Measurements from ENCODE around the gene NXN. TPM values are rescaled to one million over a fixed set of nuclear protein-coding genes. Genes with fewer than 3 reads are reported as not detected.
"Not testable (repeated sequence)": the region's sequence is repeated elsewhere in the genome, so short reads cannot be mapped to it uniquely, and the experiment has no call there.

The NXN gene
- total RNA-seq, 2 donors from 2014 or later, result 0.37 to 0.95 TPM

DNA sequence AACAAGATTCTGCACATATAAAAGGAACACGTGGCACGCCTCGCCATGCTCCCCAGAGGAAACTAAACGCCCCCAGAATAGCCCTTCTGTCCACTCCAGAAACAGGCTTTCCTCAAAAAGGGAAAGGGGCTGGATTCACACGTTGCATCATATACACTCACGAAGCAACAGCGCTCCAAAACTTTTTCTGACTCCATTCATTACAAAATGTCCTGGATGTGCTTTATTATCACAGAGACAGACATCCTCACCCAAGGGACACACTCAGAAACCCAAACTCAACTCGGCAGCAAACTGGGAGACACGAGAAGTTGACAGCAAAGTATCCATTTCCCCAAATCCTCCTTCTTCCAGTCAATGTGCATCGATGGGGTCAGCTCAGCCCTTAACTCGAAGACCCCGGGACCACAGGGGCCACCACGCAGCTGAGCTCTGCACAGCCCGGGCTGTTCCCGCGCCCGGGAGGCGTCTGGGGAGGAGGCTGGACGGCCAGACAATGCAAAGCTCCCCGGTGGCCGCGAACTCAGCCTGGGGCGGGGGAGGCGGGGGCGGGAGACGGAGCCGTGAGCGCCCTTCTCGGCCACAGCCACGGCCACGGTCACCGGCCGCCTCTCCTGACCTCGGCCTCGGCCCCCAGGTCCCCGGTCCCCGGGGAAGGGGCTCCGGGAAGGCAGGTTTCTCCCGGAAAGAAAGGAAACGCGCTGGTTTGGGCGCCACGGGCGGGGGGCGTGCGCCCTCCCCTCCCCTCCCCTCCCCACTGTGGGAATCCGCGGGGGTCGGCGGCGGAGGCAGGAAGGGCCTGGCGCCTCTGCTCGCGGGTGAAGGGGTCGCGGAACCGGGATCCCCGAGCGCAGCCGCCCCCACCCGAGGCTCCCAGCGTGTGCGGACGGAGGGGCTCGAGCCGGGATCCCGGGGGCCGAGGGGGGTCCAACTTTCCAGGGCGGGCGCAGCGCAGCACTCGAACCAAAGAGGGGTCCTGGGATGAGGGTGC, 1.2 kb downstream of the NXN start:
- Mint-ChIP-seq H3K4me3 (peak overlapping the region; percentile 74), H3K36me3 (ENCODE audit: low read depth) (no peaks in the 10 kb centered on the region), H3K4me1 (peaks cover 11% of the 10 kb centered on the region), H3K9me3 (no peaks in the 10 kb centered on the region), H3K27ac (no peak overlapping the region), H3K27me3 (peaks cover 26% of the 10 kb centered on the region)
- no peak for ATAC-seq (replicated peaks)

- no peak overlapping the region for H3K4me3 Mint-ChIP-seq
- peaks cover 11% of the 10 kb centered on the region for H3K4me1 Mint-ChIP-seq
- H3K36me3 Mint-ChIP-seq (ENCODE audit: low read depth), result no peaks in the 10 kb centered on the region
- H3K9me3 Mint-ChIP-seq, result no peaks in the 10 kb centered on the region
- peaks cover 30% of the 10 kb centered on the region for H3K27me3 Mint-ChIP-seq
- no peak overlapping the region for H3K27ac Mint-ChIP-seq
- no peak for ATAC-seq (replicated peaks)
These were observed 2.4 kb downstream of the NXN start for GRCh38 chr17:977166-977565.

GRCh38 chr17:976312-976711, 3.3 kb downstream of the NXN start:
- H3K4me3 Mint-ChIP-seq, result no peak overlapping the region
- peaks cover 30% of the 10 kb centered on the region for H3K27me3 Mint-ChIP-seq
- no peaks in the 10 kb centered on the region for H3K36me3 Mint-ChIP-seq (ENCODE audit: low read depth)
- no peak overlapping the region for H3K27ac Mint-ChIP-seq
- H3K4me1 Mint-ChIP-seq, result peaks cover 11% of the 10 kb centered on the region
- no peaks in the 10 kb centered on the region for H3K9me3 Mint-ChIP-seq
- no peak for ATAC-seq (replicated peaks)

- Mint-ChIP-seq H3K36me3 (ENCODE audit: low read depth) (no peaks in the 10 kb centered on the region), H3K9me3 (no peaks in the 10 kb centered on the region), H3K4me3 (no peak overlapping the region), H3K4me1 (peaks cover 5% of the 10 kb centered on the region), H3K27me3 (peaks cover 30% of the 10 kb centered on the region), H3K27ac (no peak overlapping the region)
- no peak for ATAC-seq (replicated peaks)
These were observed 4.1 kb downstream of the NXN start for GRCh38 chr17:975371-975915.

- ATAC-seq (replicated peaks), result not testable (repeated sequence)
- peaks cover 32% of the 10 kb centered on the region for H3K27me3 Mint-ChIP-seq
These were observed 4.8 kb downstream of the NXN start for GRCh38 chr17:974778-975177.

GRCh38 chr17:973053-973452, 6.5 kb downstream of the NXN start:
- no peak for ATAC-seq (replicated peaks)

More at GRCh38 chr17:974778-975177, 4.8 kb downstream of the NXN start:
- not testable (repeated sequence) for H3K36me3 Mint-ChIP-seq (ENCODE audit: low read depth); H3K27ac Mint-ChIP-seq; H3K4me3 Mint-ChIP-seq; H3K4me1 Mint-ChIP-seq; H3K9me3 Mint-ChIP-seq

GRCh38 chr17:971861-972260, 7.7 kb downstream of the NXN start:
- H3K36me3 Mint-ChIP-seq (ENCODE audit: low read depth); ATAC-seq (replicated peaks); H3K4me1 Mint-ChIP-seq; H3K27ac Mint-ChIP-seq; H3K4me3 Mint-ChIP-seq; H3K9me3 Mint-ChIP-seq: not testable (repeated sequence)
- peaks cover 28% of the 10 kb centered on the region for H3K27me3 Mint-ChIP-seq

More at GRCh38 chr17:973053-973452, 6.5 kb downstream of the NXN start:
- Mint-ChIP-seq H3K27ac (no peak overlapping the region), H3K4me3 (peak overlapping the region; percentile 6), H3K9me3 (no peaks in the 10 kb centered on the region), H3K4me1 (peaks cover 2% of the 10 kb centered on the region), H3K36me3 (ENCODE audit: low read depth) (no peaks in the 10 kb centered on the region), H3K27me3 (peaks cover 34% of the 10 kb centered on the region)

DNA sequence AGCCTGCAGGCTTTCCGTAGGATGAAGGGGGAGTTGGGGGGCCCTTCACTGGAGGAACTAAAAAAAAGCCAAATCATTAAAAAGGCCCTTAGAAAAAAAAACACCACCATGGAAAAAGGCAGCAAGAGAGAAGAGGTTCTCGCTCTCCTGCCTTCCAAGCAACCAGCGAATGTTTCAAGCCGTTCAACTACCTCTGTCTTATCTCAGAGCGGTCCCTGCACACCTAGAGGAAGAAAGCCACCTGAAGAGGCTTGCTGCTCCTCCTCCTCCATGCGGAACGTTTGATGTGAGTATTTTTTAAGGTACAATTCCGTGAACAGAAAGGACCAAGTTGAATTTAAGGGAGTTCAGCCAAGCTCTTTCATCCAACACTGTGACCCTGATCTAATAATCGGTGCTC, 9.2 kb downstream of the NXN start:
- H3K9me3 Mint-ChIP-seq, result no peaks in the 10 kb centered on the region
- no peak for ATAC-seq (replicated peaks)
- peaks cover 19% of the 10 kb centered on the region for H3K27me3 Mint-ChIP-seq
- no peaks in the 10 kb centered on the region for H3K36me3 Mint-ChIP-seq (ENCODE audit: low read depth)
- H3K4me3 Mint-ChIP-seq, result no peak overlapping the region
- no peaks in the 10 kb centered on the region for H3K4me1 Mint-ChIP-seq
- H3K27ac Mint-ChIP-seq, result no peak overlapping the region

GRCh38 chr17:969811-970355, 9.7 kb downstream of the NXN start:
- H3K36me3 Mint-ChIP-seq (ENCODE audit: low read depth), result no peaks in the 10 kb centered on the region
- H3K4me3 Mint-ChIP-seq, result no peak overlapping the region
- H3K27ac Mint-ChIP-seq, result no peak overlapping the region
- peaks cover 19% of the 10 kb centered on the region for H3K27me3 Mint-ChIP-seq
- ATAC-seq (replicated peaks), result no peak
- H3K4me1 Mint-ChIP-seq, result no peaks in the 10 kb centered on the region
- H3K9me3 Mint-ChIP-seq, result no peaks in the 10 kb centered on the region

- Mint-ChIP-seq H3K9me3 (no peaks in the 10 kb centered on the region), H3K27ac (no peak overlapping the region), H3K4me1 (no peaks in the 10 kb centered on the region), H3K27me3 (peaks cover 16% of the 10 kb centered on the region), H3K36me3 (ENCODE audit: low read depth) (no peaks in the 10 kb centered on the region), H3K4me3 (no peak overlapping the region)
- no peak for ATAC-seq (replicated peaks)
These were observed 10.5 kb downstream of the NXN start for GRCh38 chr17:968812-969730.

DNA sequence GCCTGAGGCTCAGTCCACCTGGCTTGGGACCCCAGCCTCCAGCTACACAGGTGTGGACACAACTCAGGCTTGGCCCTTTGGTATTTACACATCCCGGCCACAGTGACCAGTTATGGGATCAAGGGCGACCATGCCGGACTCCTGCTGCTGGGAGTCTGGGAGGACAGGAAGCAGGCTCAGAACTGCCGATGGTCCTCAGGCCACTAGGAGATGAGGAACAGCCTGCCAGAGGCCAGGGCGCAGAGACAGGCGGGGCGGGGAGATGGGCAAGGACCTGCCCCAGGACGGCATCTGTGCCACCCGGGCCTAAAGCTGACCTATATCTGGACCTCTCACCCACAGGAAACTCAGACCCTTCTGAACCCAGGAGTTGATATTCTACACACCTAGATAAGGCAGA, 12.5 kb downstream of the NXN start:
- H3K27ac Mint-ChIP-seq, result no peak overlapping the region
- no peak overlapping the region for H3K4me3 Mint-ChIP-seq
- no peak for ATAC-seq (replicated peaks)
- H3K9me3 Mint-ChIP-seq, result no peaks in the 10 kb centered on the region
- peaks cover 10% of the 10 kb centered on the region for H3K27me3 Mint-ChIP-seq
- no peaks in the 10 kb centered on the region for H3K4me1 Mint-ChIP-seq
- no peaks in the 10 kb centered on the region for H3K36me3 Mint-ChIP-seq (ENCODE audit: low read depth)

- H3K4me1 Mint-ChIP-seq, result no peaks in the 10 kb centered on the region
- no peak overlapping the region for H3K27ac Mint-ChIP-seq
- H3K36me3 Mint-ChIP-seq (ENCODE audit: low read depth), result no peaks in the 10 kb centered on the region
- H3K9me3 Mint-ChIP-seq, result no peaks in the 10 kb centered on the region
- H3K27me3 Mint-ChIP-seq, result peaks cover 10% of the 10 kb centered on the region
- no peak for ATAC-seq (replicated peaks)
- H3K4me3 Mint-ChIP-seq, result no peak overlapping the region
These were observed 14.1 kb downstream of the NXN start for GRCh38 chr17:965311-965989.

- peaks cover 10% of the 10 kb centered on the region for H3K27me3 Mint-ChIP-seq
- no peak for ATAC-seq (replicated peaks)
- H3K4me3 Mint-ChIP-seq, result no peak overlapping the region
- no peaks in the 10 kb centered on the region for H3K9me3 Mint-ChIP-seq
- H3K36me3 Mint-ChIP-seq (ENCODE audit: low read depth), result no peaks in the 10 kb centered on the region
- H3K27ac Mint-ChIP-seq, result no peak overlapping the region
- H3K4me1 Mint-ChIP-seq, result no peaks in the 10 kb centered on the region
These were observed 14.7 kb downstream of the NXN start for GRCh38 chr17:964876-965275.

DNA sequence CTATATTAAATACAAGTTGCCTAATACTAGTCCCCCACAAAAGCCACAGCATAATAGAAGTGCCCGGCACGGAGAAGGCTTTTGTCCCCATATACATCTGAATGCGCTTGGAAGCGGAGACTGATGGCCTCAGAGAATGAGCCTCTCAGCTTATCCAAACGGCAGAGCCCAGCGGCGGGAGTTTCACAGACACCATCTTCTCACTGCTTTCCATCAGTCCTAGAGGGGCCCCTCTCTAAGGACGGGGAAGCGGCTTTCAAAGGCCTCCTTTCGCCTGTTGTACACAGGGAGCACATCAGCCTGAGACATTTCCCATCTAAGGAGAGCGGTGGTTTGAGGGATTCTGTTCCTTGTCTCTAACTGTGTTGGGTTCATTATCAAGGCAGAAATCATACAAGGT, 16.9 kb downstream of the NXN start:
- no peak overlapping the region for H3K4me3 Mint-ChIP-seq
- H3K27ac Mint-ChIP-seq, result no peak overlapping the region
- no peak for ATAC-seq (replicated peaks)
- H3K4me1 Mint-ChIP-seq, result no peaks in the 10 kb centered on the region
- no peaks in the 10 kb centered on the region for H3K36me3 Mint-ChIP-seq (ENCODE audit: low read depth)
- H3K27me3 Mint-ChIP-seq, result peaks cover 7% of the 10 kb centered on the region
- no peaks in the 10 kb centered on the region for H3K9me3 Mint-ChIP-seq

Data from activated T-helper 17 cell treated with anti-CD3 and anti-CD28 coated beads, Interleukin-2, amount 50 U/mL, for 72 hours (primary cell).